GM21576 (cell line): ENCODE results near the gene ZBTB7C.
"Not testable (repeated sequence)": the region's sequence is repeated elsewhere in the genome, so short reads cannot be mapped to it uniquely, and the experiment has no call there.

Experiments used
- ATAC-seq: cut with Tn5 transposase; IDR thresholded peaks from one replicate; pipeline ENCODE4 v1.9.1; 2021; ENCODE audit warnings: mild to moderate bottlenecking, moderate library complexity; ENCODE audit not compliant: unreplicated experiment

The ZBTB7C gene

GRCh38 chr18:48408727-48409590 is at the start of gene ZBTB7C:
Gene ZBTB7C (minus strand): TSS chr18:48409383.
- ATAC-seq, result no peak

- no peak for ATAC-seq
Observed at GRCh38 chr18:48456838-48457237, 47.7 kb upstream of the ZBTB7C start.

GRCh38 chr18:48455555-48456478 is 46.6 kb upstream of the ZBTB7C start:
- no peak for ATAC-seq

GRCh38 chr18:48454261-48454757 is 45.1 kb upstream of the ZBTB7C start:
- no peak for ATAC-seq

GRCh38 chr18:48453330-48454066 is 44.3 kb upstream of the ZBTB7C start:
- ATAC-seq, result no peak

- ATAC-seq, result no peak
Observed at GRCh38 chr18:48452861-48453323, 43.7 kb upstream of the ZBTB7C start.

GRCh38 chr18:48450685-48451084 is 41.5 kb upstream of the ZBTB7C start:
- no peak for ATAC-seq

GRCh38 chr18:48446582-48447225 is 37.5 kb upstream of the ZBTB7C start:
- ATAC-seq, result no peak

GRCh38 chr18:48445540-48445939 is 36.4 kb upstream of the ZBTB7C start:
- ATAC-seq, result peak; percentile 72

- no peak for ATAC-seq
Observed at GRCh38 chr18:48442761-48443160, 33.6 kb upstream of the ZBTB7C start.

- no peak for ATAC-seq
Observed at GRCh38 chr18:48441405-48441881, 32.3 kb upstream of the ZBTB7C start.

GRCh38 chr18:48440924-48441323 is 31.7 kb upstream of the ZBTB7C start:
- no peak for ATAC-seq

- no peak for ATAC-seq
Observed at GRCh38 chr18:48436907-48437306, 27.7 kb upstream of the ZBTB7C start.

- ATAC-seq, result not testable (repeated sequence)
Observed at GRCh38 chr18:48434382-48434781, 25.2 kb upstream of the ZBTB7C start.

- ATAC-seq, result no peak
Observed at GRCh38 chr18:48433541-48433940, 24.4 kb upstream of the ZBTB7C start.

- no peak for ATAC-seq
Observed at GRCh38 chr18:48430150-48430549, 21.0 kb upstream of the ZBTB7C start.

GRCh38 chr18:48428475-48429177 is 19.4 kb upstream of the ZBTB7C start:
- no peak for ATAC-seq

- ATAC-seq, result no peak
Observed at GRCh38 chr18:48422947-48423378, 13.8 kb upstream of the ZBTB7C start.

GRCh38 chr18:48419277-48420022 is 10.3 kb upstream of the ZBTB7C start:
- no peak for ATAC-seq
